Transverse colon (tissue), 4 donors: ENCODE data around the gene PCED1A. TPM values are rescaled to one million over a fixed set of nuclear protein-coding genes. Genes with fewer than 3 reads are reported as not detected.

Experiments used
- DNase-seq: peaks from one replicate; pipeline ENCODE4 v3.0.0-alpha.2; 2019
- H3K27ac ChIP-seq, 4 donors: fragments of 200-600 bp; sonication (generic); 2 replicates each; pipeline ENCODE4 v1.5.1; 2016 to 2018; ENCODE audit warnings: inconsistent platforms in 4 of 4
- H3K27me3 ChIP-seq: fragments of 200-600 bp; sonication (generic); 2 replicates; pipeline ENCODE4 v1.5.1; 2017; ENCODE audit warnings: inconsistent platforms
- H3K36me3 ChIP-seq, 4 donors: fragments of 200-600 bp; sonication (generic); 2 replicates each; pipeline ENCODE4 v1.5.1; 2017 to 2019; ENCODE audit warnings: inconsistent platforms in 4 of 4
- H3K4me1 ChIP-seq, 4 donors: fragments of 200-600 bp; sonication (generic); 2 replicates each; pipeline ENCODE4 v1.5.1; 2017 to 2020; ENCODE audit warnings: inconsistent platforms in 4 of 4
- H3K4me3 ChIP-seq, 4 donors: fragments of 200-600 bp; sonication (generic); 1 replicate in 1 of 4; 2 replicates in 3 of 4; pipeline versions ENCODE4 v1.5.1 to v1.6.1; 2017 to 2019; ENCODE audit warnings: inconsistent platforms in 4 of 4
- H3K9me3 ChIP-seq, 2 donors: fragments of 200-600 bp; sonication (generic); 2 replicates each; pipeline ENCODE4 v1.5.1; 2017 to 2019; ENCODE audit warnings: inconsistent platforms in 2 of 2
- EP300 ChIP-seq: sonication (generic); formaldehyde crosslinking; IDR thresholded peaks from one replicate; pipeline ENCODE4 v1.6.1; 2017; ENCODE audit warnings: antibody characterized with exemption, low read depth
- POLR2A ChIP-seq: fragments of 450-650 bp; IDR thresholded peaks from one replicate; pipeline ENCODE4 v1.6.1; 2016; ENCODE audit warnings: antibody characterized with exemption, mild to moderate bottlenecking, moderate library complexity
- POLR2AphosphoS5 ChIP-seq, 3 donors: sonication (generic); formaldehyde crosslinking; IDR thresholded peaks; one replicate each; pipeline ENCODE4 v1.6.1; 2016; ENCODE audit warnings: antibody characterized with exemption in 3 of 3
- WGBS, 2 donors: methylation state at CpG; one replicate each; pipeline ENCODE4 v1.1.5; 2018; ENCODE audit warnings: low coverage in 1 of 2; 5-methylcytosine and 5-hydroxymethylcytosine counted together
- in situ Hi-C, 4 donors: fragments of 200-750 bp; cut with MboI; loops; one replicate each; pipeline versions ENCODE4 v1.15.0 to v1.15.1; 2017; ENCODE audit warnings: low sequenced_read_pairs in 3 of 4, low pct_ligation_motif_present in 1 of 4, low pct_unique_long_range_greater_than_20kb in 1 of 4
- intact Hi-C: fragments of 100-400 bp; cut with DNase I; formaldehyde crosslinking; loops from one replicate; pipeline ENCODE4 v1.15.1; 2023; ENCODE audit warnings: low total_unique reads
- total RNA-seq, 4 donors: library from RNA; depleted of rRNA; stranded (reverse); fragments of >200 nt; gene quantifications; one replicate each; pipeline ENCODE4 v1.1.0, GENCODE V29; 2016
- TF ChIP-seq, protein P1 (sequence below), 5 experiments: fragments of 200-600 bp in 3 of 5; fragments of 450-650 bp in 2 of 5; sonication (generic) in 3 of 5; IDR thresholded peaks; 1 replicate in 2 of 5; 2 replicates in 3 of 5; pipeline ENCODE4 v1.5.1; 2016 to 2017; ENCODE audit warnings: antibody characterized with exemption in 5 of 5, inconsistent platforms in 3 of 5, mild to moderate bottlenecking in 2 of 5, moderate library complexity in 1 of 5

Gene PCED1A
- total RNA-seq, 4 donors from 2014 or later: 15.5 to 85.7 (median 36.6) TPM

DNA sequence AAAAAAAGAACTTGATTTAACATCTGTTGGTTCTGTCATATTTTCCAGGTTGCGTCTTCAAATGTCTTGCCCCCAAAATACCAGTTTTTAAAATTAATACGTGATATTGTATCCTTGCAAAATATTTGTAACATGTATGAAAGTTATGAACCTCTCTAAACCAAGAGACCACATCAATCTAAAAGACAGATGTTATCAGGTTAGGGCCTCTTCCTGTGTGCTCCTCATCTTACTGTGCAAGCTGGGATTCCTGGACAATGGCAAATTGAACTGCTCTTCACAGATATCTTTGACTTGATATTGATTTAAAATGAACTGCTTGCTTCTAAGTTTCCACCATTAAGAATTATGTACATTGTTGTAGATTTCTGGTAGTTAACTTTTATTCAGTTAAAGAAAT, 14.7 kb downstream of the PCED1A start:
- no peak overlapping the region for H3K4me3 ChIP-seq
- peaks cover 0 to 4% (median 1%) of the 10 kb centered on the region in 4 donors for H3K4me1 ChIP-seq
- H3K9me3 ChIP-seq: no peaks in the 10 kb centered on the region
- no peaks in the 10 kb centered on the region for H3K36me3 ChIP-seq
- WGBS, 2 donors: 89 to 100% methylated on average over 1 to 2 of the region's 2 CpGs
- no peak for TF ChIP-seq POLR2AphosphoS5 (IDR thresholded peaks at IDR 0.05)
- TF ChIP-seq POLR2A: no peak
- TF ChIP-seq EP300: no peak
- TF ChIP-seq, protein P1, sequence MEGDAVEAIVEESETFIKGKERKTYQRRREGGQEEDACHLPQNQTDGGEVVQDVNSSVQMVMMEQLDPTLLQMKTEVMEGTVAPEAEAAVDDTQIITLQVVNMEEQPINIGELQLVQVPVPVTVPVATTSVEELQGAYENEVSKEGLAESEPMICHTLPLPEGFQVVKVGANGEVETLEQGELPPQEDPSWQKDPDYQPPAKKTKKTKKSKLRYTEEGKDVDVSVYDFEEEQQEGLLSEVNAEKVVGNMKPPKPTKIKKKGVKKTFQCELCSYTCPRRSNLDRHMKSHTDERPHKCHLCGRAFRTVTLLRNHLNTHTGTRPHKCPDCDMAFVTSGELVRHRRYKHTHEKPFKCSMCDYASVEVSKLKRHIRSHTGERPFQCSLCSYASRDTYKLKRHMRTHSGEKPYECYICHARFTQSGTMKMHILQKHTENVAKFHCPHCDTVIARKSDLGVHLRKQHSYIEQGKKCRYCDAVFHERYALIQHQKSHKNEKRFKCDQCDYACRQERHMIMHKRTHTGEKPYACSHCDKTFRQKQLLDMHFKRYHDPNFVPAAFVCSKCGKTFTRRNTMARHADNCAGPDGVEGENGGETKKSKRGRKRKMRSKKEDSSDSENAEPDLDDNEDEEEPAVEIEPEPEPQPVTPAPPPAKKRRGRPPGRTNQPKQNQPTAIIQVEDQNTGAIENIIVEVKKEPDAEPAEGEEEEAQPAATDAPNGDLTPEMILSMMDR (IDR thresholded peaks at IDR 0.05): no peak
- in situ Hi-C loops (no loop called here), intact Hi-C loops (no loop called here)
- H3K27ac ChIP-seq: no peak overlapping the region
- H3K27me3 ChIP-seq: peaks cover 67% of the 10 kb centered on the region
- DNase-seq: no peak

GRCh38 chr20:2822073-2822472, 18.4 kb downstream of the PCED1A start:
- intact Hi-C loops (no loop called here), in situ Hi-C loops (no loop called here)
- DNase-seq: no peak
- Histone ChIP-seq H3K4me1 (peaks cover 0 to 7% (median 2%) of the 10 kb centered on the region in 4 donors), H3K36me3 (no peaks in the 10 kb centered on the region), H3K9me3 (no peaks in the 10 kb centered on the region), H3K27ac (no peak overlapping the region), H3K27me3 (peaks cover 57% of the 10 kb centered on the region), H3K4me3 (no peak overlapping the region)
- whole genome bisulfite sequencing, 2 donors: 35% methylated on average over 5 of the region's 5 CpGs; no CpG with 5 or more reads in 1 of the 2 donors
- TF ChIP-seq, protein P1 (IDR thresholded peaks at IDR 0.05): no peak
- TF ChIP-seq EP300: no peak
- no peak for TF ChIP-seq POLR2AphosphoS5 (IDR thresholded peaks at IDR 0.05)
- TF ChIP-seq POLR2A: no peak

DNA sequence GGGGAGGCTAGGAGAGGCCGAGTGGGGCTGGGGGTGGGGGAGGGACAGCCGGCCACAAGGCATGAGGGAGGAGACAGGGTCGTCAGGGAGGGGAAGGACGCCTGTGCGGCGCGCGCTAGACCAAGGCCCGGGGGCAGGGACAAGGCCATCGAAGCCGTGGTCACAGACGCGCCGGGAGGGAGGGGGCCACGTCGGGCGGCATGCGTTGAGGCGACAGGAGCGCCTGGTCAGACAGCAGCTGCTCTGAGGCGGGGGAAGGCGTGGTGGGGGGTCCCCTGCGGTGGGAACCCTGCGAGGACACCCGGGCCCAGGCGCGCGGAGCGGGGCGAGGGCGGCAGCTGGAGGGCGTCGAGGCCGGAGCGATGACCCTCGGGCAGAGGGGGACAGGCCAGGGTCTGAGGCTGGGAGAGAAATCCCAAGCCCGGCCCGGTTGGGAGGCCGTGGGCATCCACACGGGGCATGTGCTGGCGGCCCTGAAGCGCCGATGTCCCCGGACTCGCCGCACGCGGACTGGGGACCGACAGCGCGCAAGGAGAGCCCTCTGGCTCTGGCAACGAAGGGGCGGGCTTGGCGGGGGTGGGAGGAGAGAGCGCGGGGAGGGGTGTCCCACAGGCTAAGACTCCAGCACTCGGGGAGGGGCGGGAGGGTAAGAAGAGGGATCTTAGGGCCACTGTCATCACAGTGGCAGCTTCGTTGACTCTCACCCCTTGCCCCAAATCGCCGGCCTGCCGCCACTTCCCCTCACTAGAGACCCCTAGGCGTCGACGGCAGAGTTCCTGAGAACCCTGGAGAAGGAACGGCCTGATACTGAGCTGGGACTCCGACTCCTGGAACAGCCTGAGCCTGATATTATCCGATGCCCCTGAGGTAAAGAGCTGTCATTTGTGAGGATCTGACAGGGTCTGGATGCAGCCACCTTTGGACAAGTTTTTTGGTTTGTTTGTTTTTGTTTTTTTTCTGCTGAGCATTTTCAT, 19.3 kb downstream of the PCED1A start:
- Histone ChIP-seq H3K4me3 (no peak overlapping the region), H3K4me1 (peaks cover 0 to 7% (median 2%) of the 10 kb centered on the region in 4 donors), H3K9me3 (no peaks in the 10 kb centered on the region), H3K27me3 (peaks cover 48% of the 10 kb centered on the region), H3K27ac (no peak overlapping the region), H3K36me3 (no peaks in the 10 kb centered on the region)
- intact Hi-C loops: no loop called here
- WGBS, 2 donors: 22% methylated on average over 32 of the region's 68 CpGs; no CpG with 5 or more reads in 1 of the 2 donors
- TF ChIP-seq POLR2A (no peak), POLR2AphosphoS5 (IDR thresholded peaks at IDR 0.05) (no peak), EP300 (no peak)
- TF ChIP-seq, protein P1 (IDR thresholded peaks at IDR 0.05): no peak
- no peak for DNase-seq
- in situ Hi-C loops: no loop called here

GRCh38 chr20:2820084-2820895, 20.2 kb downstream of the PCED1A start:
- no peak overlapping the region for H3K4me3 ChIP-seq
- H3K4me1 ChIP-seq: peaks cover 0 to 7% (median 2%) of the 10 kb centered on the region in 4 donors
- intact Hi-C loops (no loop called here), in situ Hi-C loops (no loop called here)
- TF ChIP-seq POLR2A (no peak), EP300 (no peak), POLR2AphosphoS5 (IDR thresholded peaks at IDR 0.05) (no peak)
- TF ChIP-seq, protein P1 (IDR thresholded peaks at IDR 0.05): no peak
- H3K27ac ChIP-seq: no peak overlapping the region
- H3K36me3 ChIP-seq: no peaks in the 10 kb centered on the region
- H3K9me3 ChIP-seq: no peaks in the 10 kb centered on the region
- peaks cover 42% of the 10 kb centered on the region for H3K27me3 ChIP-seq
- 53 to 76% methylated on average over 5 to 32 of the region's 32 CpGs for WGBS, 2 donors
- no peak for DNase-seq
